ENCODE results near the gene ALKBH8.

DNA sequence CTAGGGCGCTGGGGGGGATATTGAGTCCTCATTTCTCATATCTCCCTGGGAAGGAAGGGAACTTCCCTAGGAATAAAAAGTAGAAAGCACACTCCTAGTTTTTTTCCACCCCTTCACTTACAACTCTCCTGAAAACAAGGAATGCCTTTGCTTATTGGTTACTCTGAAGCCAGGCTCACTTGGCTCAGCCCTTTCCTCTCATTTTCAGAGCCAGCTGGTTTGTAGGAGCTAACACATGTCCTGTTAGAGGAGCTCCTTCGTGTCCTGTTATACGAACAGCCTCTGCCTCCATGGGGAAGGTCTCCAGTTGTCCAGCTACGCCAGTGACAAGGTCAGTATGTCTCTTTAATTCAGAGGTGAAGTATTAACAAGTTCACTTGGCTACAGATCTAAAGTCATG is 17.6 kb downstream of the ALKBH8 start:
- TF ChIP-seq BACH2 (CRISPR knock-in tag; IDR thresholded peaks at IDR 0.05; ENCODE audit: borderline replicate concordance) = no peak
- no peak for TF ChIP-seq CSDC2 (CRISPR knock-in tag; IDR thresholded peaks at IDR 0.05)
- TF ChIP-seq, protein P1, sequence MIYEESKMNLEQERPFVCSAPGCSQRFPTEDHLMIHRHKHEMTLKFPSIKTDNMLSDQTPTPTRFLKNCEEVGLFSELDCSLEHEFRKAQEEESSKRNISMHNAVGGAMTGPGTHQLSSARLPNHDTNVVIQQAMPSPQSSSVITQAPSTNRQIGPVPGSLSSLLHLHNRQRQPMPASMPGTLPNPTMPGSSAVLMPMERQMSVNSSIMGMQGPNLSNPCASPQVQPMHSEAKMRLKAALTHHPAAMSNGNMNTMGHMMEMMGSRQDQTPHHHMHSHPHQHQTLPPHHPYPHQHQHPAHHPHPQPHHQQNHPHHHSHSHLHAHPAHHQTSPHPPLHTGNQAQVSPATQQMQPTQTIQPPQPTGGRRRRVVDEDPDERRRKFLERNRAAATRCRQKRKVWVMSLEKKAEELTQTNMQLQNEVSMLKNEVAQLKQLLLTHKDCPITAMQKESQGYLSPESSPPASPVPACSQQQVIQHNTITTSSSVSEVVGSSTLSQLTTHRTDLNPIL (CRISPR knock-in tag; IDR thresholded peaks at IDR 0.05; ENCODE audit: low read depth) = no peak
- TF ChIP-seq, protein P2, sequence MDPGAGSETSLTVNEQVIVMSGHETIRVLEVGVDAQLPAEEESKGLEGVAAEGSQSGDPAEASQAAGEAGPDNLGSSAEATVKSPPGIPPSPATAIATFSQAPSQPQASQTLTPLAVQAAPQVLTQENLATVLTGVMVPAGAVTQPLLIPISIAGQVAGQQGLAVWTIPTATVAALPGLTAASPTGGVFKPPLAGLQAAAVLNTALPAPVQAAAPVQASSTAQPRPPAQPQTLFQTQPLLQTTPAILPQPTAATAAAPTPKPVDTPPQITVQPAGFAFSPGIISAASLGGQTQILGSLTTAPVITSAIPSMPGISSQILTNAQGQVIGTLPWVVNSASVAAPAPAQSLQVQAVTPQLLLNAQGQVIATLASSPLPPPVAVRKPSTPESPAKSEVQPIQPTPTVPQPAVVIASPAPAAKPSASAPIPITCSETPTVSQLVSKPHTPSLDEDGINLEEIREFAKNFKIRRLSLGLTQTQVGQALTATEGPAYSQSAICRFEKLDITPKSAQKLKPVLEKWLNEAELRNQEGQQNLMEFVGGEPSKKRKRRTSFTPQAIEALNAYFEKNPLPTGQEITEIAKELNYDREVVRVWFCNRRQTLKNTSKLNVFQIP (CRISPR knock-in tag; IDR thresholded peaks at IDR 0.05; ENCODE audit: borderline replicate concordance, low read depth) = no peak
- no peak for TF ChIP-seq ZFP30 (CRISPR knock-in tag; IDR thresholded peaks at IDR 0.05)
- TF ChIP-seq ZNF70 (CRISPR knock-in tag; IDR thresholded peaks at IDR 0.05) = no peak
